Limb (tissue), 2 donors: ENCODE results near the gene FIBP.

ENCODE experiments used
- DNase-seq, 2 donors: peaks; one replicate each; pipeline ENCODE4 v3.0.0-alpha.2; 2016; ENCODE audit errors: extremely low spot score in 2 of 2

Gene FIBP

DNA sequence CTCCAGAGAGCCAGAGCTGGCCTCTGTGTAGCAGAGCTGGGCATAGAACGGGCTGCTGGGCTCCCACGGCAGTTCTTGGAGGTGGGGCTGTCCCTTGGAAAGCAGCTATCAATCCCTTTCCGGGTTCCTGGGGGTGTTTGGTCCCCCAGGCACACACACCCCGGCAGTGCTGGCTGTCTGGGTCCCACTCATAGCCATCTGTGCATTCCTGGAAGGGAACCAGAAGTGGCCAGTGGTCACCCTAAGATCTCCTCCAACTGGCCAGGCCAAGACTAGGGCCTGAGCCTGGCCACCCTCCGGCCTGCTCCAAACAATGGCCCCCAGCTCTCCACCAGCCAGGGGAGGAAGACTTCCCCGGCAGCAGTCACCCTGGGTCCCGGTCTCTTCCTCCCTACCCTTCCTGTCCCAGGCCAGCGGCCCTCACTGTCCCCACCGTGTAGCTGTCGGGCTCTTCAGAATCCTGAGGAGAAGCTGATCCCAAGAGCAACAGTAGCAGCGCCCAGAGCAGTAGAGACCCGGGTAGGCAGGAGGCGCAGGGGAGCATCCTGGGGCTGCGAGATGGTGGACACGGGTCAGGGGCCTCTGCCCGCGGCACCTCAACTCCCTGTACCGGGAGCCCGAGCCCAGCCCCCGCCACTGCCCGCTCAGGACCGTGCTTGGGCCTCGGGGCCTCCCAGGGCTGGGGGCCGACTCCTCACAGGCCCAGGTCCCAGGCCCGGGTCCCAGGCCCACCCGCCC, 16.3 kb downstream of the FIBP start:
- no peak for DNase-seq

DNA sequence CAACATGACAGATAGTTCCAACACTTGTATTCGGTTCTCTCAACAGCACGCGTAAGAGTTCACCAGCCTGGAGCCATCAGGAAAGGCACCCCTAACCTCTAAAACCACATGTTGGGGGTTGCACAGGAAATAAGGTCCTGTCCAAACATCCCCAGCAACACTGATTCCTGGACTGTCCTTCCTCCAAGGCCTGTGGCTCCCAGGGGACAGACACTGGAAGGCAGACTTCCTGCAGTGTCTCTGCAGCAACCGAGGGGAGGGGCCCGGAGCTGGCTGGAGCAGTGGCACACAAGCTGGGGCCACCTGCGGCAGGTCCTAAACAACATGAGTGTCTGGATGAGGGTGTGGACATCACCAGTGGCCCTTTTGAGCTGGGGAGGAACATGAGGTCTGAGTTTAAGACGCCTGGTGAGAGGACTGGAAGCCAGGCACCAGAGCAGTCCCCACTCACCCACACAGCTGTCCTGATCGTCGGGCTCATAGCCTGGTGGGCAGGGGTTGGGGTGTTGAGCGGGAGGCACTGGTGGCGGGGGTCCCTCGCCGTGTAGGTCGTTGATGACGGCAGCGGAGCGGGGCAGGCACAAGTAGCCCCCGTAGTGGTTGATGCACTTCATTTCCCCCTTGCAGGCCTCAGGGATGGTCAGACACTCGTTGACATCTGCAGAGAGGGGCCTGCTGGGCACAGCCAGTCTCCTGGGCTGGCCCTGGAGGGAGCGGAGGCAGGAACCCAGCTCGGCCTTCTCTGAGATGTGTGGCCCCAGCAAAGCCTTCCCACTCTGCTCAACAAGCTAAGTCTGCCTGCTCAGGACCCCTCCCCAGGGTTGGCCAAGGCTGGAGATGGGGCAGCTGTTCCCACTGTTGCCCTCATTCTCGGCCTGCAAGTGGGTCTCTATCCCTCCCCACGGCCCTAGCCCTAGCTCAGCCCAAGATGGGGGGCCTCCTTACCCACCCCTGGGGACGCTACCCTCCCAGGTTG, 17.3 kb downstream of the FIBP start:
- DNase-seq, result no peak

DNA sequence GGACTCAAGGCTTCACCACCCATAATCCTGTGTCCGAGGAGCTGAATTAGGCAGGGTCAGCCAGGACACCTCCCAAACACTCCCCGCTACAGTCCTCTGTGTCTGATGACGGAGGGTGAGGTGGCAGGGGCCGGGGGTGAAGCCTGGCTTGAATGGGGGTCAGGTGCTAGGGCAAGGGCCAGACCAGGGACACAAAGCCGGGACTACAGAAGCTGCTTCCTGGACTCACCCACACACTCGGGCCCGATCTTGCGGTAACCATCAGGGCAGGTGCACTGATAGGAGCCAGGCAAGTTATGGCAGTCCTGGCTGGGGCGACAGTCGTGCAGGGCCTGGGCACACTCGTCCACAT, 18.0 kb downstream of the FIBP start:
- no peak for DNase-seq

DNA sequence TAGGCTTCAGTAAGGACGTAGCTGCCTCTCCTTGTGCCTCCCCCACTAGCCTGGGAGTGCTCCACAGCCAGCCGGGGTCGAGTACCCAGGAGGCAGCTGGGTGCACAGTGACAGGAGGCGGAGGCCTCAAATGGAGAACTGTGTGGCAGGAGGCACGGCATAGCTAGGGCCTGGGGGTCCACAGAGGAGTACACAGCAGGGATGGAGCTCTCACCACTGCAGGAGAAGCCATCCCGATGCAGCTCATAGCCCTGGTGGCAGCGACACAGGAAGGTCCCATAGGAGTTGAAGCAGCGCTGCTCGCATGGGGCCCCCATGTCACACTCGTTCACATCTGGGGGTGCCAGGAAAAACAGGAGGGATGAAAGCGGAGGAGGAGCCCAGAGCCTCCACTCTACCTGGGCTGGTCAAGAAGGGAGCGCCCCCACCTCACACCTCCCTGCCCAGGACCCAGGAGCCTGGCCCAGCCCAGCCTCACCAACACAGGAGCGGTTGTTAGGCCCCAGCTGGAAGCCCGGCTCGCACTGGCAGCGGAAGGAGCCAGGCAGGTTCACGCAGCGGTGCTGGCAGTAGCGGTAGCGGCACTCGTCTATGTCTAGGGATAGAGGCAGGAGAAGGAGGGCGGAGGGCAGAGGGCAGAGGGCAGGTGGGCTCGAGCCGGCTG, 18.5 kb downstream of the FIBP start:
- DNase-seq, result no peak

DNA sequence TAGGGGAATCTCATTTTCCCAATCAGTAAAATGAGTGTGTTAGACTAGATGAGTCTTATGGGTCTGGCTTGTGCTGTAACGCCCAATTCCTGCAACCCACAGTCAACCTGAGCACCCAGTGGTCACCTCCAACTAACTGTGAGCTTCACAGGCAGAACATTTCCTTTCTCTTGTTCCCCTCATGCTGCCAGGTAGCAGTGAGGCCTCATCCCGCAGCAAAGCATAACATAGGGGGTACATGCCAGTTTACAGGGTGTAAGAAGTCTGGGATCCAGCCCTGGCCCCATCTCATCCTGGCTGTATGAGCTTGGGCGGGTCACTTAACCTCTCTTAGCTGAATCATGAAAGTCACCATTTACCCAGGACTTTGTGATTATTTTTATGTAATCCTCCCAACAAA, 19.4 kb downstream of the FIBP start:
- no peak for DNase-seq

DNA sequence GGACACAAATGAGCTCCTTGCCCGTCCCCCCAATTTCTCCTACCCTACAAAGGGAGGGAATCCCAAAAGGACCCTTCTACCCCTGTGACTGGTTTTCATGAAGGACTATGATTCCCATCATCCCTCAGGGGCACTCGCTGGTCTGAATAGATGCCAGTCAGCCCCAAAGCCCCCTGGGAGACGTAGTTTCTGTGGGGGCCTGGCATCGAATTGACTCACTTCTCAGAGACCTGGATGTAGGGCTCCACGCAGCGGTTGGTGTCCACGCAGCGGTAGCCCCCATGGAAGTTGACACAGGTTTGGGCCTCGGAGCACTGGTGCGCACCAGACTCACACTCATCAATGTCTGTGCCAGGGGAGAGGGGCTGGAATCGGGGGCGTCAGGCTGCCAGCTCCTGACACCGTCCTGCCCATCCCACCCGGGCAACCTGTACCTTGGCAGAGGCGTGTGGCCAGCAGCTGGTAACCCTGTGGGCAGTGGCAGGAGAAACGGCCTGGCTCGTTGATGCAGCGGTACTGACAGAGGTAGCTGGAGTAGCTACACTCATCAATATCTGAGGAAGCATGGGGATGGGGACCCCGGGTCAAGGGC, 20.1 kb downstream of the FIBP start:
- peak in 1 of 2 donors; percentile 51 for DNase-seq

DNA sequence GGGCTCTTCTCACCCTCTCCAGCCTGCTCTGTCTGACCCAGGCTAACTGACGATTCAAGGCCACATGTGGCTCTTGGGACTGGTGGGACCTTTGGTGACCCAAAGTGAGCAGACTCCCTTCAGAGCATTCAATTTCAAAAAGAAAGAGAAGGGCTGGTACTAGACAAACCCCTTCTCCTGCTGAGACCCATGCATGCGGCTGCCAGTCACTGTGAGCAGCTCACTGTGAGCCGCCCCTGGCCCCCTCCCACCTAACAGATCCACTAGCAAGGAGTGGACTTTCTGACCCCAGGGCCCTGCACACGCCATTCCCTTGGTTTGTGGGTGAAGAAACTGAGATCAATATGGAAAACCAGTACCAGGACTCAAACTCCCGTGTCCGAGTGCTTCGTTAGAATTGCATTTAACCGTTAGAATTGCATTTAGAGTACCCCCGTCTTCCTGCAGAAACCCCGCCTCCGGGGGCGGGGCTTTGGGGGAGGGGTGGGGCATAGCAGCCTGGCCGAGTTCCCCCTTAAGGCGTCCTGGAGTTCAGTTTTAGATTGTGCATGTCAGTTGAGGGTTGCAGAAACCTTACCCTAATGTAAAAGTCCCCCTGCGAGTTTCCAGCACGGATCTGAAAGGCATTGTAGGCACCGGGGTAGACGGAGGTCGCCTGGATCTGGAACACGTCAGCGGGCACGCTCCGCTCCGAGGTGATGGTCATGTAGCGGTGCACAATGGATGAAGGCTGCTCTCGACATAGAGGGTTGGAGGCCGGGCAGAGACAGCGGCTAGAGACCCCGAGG, 20.8 kb downstream of the FIBP start:
- DNase-seq, result peak in 1 of 2 donors; percentile 60

DNA sequence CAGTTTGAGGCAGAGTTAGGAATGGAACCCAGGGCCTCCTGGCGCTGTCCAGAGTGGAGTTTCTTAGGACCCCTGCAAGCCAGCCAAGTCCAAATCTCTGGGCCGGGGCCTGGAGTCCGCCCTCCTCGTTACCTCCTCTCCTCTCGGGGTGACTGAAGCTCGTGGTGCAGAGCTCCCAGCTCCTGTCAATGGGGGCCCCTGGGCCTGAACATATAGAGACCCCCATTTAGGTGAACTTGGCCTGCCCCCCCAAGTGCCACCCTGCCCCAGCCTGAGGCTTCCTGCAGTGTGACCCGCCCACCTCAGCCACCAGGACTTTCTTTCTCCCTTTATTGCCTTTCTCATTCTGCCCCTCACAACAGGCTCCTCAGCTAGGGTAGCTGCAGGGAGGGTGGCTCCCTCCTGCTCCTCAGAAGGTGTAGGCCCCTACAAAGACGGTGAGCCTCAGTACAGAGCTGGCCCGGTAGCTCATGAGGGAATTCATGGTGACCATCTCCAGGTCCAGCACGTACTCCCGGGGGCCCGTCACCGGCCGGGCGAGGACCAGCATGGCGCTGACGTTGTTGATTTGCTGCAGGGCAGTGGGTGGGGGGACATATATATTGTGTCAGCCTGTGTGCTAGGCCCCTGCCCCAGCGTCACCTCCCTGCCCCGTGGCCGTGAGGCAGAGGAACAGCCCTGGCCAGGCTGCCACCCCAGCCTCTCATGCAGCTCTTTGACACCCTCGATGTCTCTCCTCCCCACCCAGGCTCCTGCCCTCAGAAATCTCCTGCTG, 21.6 kb downstream of the FIBP start:
- DNase-seq, result peak in 1 of 2 donors; percentile 30

DNA sequence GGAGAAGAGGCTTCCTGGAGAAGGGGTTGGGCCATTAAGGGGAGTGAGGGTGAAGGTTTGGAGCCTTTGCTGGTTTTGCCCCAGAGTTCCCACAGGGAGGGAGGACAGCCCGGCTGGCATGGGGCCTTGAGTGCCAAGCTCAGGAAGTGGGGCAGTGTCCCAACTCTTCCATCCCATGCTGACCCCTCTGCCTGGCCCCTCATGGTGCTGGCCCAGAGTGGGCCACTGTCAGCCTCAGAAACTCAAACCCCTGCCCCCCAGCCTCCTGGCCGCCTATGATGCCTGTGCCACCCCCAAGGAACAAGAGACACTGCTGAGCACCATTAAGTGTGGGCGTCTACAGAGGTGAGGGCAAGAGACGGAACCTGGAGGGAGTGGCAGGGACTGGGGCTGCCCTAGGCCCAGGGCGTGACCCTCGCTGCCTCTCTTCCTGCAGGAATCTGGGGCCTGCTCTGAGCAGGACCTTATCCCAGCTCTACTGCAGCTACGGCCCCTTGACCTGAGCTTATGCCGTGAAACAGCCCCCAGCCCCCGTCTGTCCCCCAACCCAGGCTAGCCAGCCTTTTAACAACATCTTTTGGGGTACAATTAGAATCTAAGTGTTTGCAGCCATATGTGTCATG, 22.6 kb downstream of the FIBP start:
- peak in 1 of 2 donors; percentile 27 for DNase-seq

DNA sequence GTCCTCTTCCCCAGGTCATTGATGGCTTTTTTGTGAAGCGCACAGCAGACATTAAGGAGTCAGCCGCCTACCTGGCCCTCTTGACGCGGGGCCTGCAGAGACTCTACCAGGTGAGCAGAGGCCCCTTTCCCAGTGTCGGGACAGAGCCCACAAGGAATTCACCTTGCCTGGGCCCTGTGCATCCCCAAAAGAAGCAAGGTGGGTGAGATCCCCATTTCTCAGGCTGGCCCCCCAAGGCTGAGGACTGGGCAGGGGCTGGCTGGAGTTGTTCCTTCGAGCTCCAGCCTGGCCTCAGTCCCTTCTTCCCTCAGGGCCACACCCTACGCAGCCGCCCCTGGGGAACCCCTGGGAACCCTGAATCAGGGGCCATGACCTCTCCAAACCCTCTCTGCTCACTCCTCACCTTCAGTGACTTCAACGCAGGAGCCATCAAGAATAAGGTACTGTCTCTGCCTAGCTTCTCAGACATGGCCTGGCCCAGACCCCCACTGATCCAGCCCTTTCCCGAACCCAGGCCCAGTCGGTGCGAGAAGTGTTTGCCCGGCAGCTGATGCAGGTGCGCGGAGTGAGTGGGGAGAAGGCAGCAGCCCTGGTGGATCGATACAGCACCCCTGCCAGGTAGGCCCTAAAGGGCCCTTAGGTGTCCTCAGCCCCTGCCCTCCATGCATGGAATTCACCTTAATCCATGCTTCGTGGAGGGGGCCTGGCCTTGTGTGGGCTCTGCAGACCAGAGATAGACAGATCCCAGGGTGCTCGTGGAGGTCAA, 23.4 kb downstream of the FIBP start:
- DNase-seq, result peak in 1 of 2 donors; percentile 30

DNA sequence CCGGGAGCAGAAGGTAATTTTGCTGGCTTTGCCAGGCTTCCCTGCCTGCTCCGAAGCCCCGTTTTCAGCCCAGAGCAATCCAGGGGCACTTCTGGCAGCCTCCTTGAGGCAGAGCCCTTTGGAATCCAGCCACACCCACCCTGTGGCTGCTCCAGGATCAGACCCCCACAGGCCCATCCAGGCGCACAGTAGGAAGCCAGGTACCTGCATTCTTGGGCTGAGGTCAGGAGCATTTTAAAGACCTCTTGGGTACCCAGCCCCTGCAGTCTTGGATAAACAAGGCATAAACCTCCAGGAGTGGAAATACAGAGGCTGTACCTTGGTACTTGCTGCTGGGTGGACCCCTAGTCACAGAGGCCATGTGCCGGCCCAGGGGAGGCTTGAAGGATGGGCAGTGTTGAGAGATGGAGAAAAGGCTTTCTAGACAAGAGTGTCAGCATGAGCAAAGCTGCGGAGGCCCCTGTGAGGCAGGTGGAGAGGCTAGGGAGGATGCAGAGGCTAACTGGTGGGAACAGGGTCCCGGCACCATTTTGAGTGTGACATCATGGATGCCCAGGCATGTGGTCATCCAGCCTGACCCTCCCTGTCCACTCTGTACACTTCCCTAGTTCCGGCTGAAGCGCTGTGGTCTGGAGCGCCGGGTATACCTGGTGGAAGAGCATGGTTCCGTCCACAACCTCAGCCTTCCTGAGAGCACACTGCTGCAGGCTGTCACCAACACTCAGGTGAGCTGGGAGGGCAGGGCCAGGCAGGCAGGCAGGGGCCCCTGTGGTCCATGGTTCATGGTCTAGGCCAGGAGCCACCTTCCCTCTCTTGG, 24.2 kb downstream of the FIBP start:
- peak in 1 of 2 donors; percentile 19 for DNase-seq

DNA sequence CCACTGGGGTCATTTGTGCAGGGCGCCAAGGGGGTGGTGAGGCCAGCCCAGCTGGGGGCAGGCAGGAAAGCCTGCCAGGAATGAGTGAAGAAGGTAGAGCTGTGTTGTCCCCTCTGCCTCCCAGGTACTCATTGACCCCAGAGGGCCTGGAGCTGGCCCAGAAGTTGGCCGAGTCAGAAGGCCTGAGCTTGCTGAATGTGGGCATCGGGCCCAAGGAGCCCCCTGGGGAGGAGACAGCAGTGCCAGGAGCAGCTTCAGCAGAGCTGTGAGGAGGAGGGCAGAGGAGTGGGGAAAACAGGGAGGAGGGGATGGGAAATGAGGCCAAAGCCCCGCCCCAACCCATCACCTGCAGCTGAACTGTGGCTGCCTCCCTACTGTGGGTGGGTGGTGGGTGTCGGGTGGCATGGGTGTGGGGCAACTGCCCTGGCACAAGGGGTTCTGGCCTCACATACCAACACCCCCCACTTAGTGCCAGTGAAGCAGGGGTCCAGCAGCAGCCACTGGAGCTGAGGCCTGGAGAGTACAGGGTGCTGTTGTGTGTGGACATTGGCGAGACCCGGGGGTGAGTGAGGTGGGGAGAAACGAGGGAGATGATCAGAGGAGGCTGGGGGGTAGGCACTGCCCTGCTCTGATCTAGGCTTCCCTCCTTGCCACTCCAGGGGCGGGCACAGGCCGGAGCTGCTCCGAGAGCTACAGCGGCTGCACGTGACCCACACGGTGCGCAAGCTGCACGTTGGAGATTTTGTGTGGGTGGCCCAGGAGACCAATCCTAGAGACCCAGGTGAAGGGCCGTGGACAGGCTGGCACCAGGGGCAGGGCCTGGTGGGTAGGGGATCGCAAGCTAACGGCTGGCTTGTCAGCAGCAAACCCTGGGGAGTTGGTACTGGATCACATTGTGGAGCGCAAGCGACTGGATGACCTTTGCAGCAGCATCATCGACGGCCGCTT, 25.1 kb downstream of the FIBP start:
- peak in 1 of 2 donors; percentile 44 for DNase-seq

DNA sequence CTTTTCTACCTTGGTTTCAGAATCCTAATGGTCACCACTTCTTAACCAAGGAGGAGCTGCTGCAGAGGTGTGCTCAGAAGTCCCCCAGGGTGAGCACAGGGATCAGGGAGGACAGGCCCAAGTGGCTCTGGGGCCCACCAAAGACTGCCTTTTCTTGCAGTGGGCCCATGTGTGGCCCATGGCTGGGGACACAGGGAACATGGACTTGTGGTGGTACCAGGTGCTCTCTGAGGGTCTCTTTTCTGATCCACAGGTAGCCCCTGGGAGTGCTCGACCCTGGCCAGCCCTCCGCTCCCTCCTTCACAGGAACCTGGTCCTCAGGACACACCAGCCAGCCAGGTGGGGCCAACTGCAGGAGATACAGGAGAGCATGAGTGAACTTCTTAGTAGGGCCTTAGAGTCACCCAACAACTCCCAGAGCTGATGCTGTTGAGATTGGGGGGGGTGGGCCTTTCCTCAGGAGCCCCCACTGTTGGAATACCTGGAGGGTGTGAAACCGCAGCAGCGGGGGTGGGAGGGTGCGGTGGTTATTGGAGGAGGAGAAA, 26.0 kb downstream of the FIBP start:
- peak in 1 of 2 donors; percentile 32 for DNase-seq

DNA sequence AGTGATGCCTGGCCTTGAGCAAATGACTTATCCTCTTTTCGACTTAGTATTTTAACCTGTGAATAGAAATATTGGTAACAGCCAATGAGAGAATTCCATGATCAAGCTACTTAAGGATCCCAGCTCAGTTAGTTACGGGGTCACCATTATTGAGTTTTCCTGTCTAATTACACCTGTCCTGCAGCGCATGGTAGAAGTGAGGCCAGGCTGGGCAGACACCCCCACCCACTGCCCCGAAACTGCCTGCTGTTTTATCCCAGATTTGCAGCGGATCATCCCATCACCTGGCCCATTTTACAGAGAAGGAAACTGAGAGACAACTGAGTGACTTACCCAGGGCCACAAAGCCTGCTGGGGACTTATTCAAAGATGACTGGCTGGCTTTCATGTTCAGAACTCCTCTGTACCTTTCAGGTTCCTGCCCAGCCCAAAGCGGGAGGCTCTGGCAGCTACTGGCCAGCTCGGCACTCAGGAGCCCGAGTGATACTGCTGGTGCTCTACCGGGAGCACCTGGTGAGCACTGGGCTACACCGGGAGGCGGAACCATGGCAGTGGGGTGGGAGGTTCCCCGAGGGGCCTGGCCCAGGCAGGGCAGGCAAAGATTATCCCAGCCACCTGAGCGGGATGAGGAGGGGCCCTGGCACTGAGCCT, 26.6 kb downstream of the FIBP start:
- no peak for DNase-seq

DNA sequence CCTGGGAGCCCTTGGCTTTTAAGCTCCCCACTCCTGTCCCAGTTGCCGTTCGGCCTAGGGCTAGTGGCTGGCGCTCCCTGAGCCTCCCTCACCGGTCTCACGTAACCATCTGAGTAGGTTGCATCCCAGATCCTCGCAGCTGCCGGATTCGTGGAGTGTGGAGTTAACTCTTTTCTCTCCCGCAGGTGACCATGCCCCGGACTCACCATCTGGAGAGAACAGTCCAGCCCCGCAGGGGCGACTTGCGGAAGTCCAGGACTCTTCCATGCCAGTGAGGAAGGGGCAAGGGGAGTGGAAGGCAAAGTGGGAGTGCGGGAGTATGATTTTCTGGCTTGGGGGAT, 27.1 kb downstream of the FIBP start:
- DNase-seq, result no peak
